ENCODE data around the gene PCBP3.
"Not testable (repeated sequence)": the region's sequence is repeated elsewhere in the genome, so short reads cannot be mapped to it uniquely, and the experiment has no call there.

Gene PCBP3

GRCh38 chr21:45678790-45679189 lies 35.3 kb downstream of the PCBP3 start:
- DNase-seq (ENCODE audit: low read depth, low spot score): not testable (repeated sequence)

- DNase-seq (ENCODE audit: low read depth, low spot score): no peak
Observed at GRCh38 chr21:45680215-45680614, 36.7 kb downstream of the PCBP3 start.

- no peak for DNase-seq (ENCODE audit: low read depth, low spot score)
Observed at GRCh38 chr21:45695086-45695485, 51.6 kb downstream of the PCBP3 start.

GRCh38 chr21:45698493-45699184 lies 55.1 kb downstream of the PCBP3 start:
- no peak for DNase-seq (ENCODE audit: low read depth, low spot score)

- no peak for DNase-seq (ENCODE audit: low read depth, low spot score)
Observed at GRCh38 chr21:45699251-45699942, 55.9 kb downstream of the PCBP3 start.

- DNase-seq (ENCODE audit: low read depth, low spot score): no peak
Observed at GRCh38 chr21:45699966-45700365, 56.4 kb downstream of the PCBP3 start.

GRCh38 chr21:45700461-45700860 lies 56.9 kb downstream of the PCBP3 start:
- no peak for DNase-seq (ENCODE audit: low read depth, low spot score)

- no peak for DNase-seq (ENCODE audit: low read depth, low spot score)
Observed at GRCh38 chr21:45704311-45705108, 61.0 kb downstream of the PCBP3 start.

- DNase-seq (ENCODE audit: low read depth, low spot score): no peak
Observed at GRCh38 chr21:45706299-45706698, 62.8 kb downstream of the PCBP3 start.

GRCh38 chr21:45709173-45709572 lies 65.6 kb downstream of the PCBP3 start:
- no peak for DNase-seq (ENCODE audit: low read depth, low spot score)

- DNase-seq (ENCODE audit: low read depth, low spot score): no peak
Observed at GRCh38 chr21:45709696-45710268, 66.3 kb downstream of the PCBP3 start.

GRCh38 chr21:45710306-45710705 lies 66.8 kb downstream of the PCBP3 start:
- DNase-seq (ENCODE audit: low read depth, low spot score): not testable (repeated sequence)

- no peak for DNase-seq (ENCODE audit: low read depth, low spot score)
Observed at GRCh38 chr21:45713613-45714012, 70.1 kb downstream of the PCBP3 start.

GRCh38 chr21:45715441-45715840 lies 71.9 kb downstream of the PCBP3 start:
- no peak for DNase-seq (ENCODE audit: low read depth, low spot score)

- DNase-seq (ENCODE audit: low read depth, low spot score): no peak
Observed at GRCh38 chr21:45718413-45718812, 74.9 kb downstream of the PCBP3 start.

- no peak for DNase-seq (ENCODE audit: low read depth, low spot score)
Observed at GRCh38 chr21:45719177-45719802, 75.8 kb downstream of the PCBP3 start.

GRCh38 chr21:45720204-45720603 lies 76.7 kb downstream of the PCBP3 start:
- not testable (repeated sequence) for DNase-seq (ENCODE audit: low read depth, low spot score)

- no peak for DNase-seq (ENCODE audit: low read depth, low spot score)
Observed at GRCh38 chr21:45721671-45722070, 78.1 kb downstream of the PCBP3 start.

GRCh38 chr21:45723049-45723958 lies 79.8 kb downstream of the PCBP3 start:
- no peak for DNase-seq (ENCODE audit: low read depth, low spot score)

GRCh38 chr21:45724345-45724961 lies 80.9 kb downstream of the PCBP3 start:
- no peak for DNase-seq (ENCODE audit: low read depth, low spot score)
